ENCODE results near the gene ADAMTSL4.

Gene ADAMTSL4
- total RNA-seq, result 0.12 to 0.54 (median 0.31) reads per million in 4 donors

- DNase-seq, result peak in 1 of 5 donors; percentile 47
Measured at GRCh38 chr1:150548632-150549495, at the start of gene ADAMTSL4. Gene ADAMTSL4, plus strand, starts transcription at chr1:150549408. Its CDS starts 2,881 bp downstream, at chr1:150552289.

- DNase-seq, result no peak
Measured at GRCh38 chr1:150505431-150505830, 43.8 kb upstream of the ADAMTSL4 start.

DNA sequence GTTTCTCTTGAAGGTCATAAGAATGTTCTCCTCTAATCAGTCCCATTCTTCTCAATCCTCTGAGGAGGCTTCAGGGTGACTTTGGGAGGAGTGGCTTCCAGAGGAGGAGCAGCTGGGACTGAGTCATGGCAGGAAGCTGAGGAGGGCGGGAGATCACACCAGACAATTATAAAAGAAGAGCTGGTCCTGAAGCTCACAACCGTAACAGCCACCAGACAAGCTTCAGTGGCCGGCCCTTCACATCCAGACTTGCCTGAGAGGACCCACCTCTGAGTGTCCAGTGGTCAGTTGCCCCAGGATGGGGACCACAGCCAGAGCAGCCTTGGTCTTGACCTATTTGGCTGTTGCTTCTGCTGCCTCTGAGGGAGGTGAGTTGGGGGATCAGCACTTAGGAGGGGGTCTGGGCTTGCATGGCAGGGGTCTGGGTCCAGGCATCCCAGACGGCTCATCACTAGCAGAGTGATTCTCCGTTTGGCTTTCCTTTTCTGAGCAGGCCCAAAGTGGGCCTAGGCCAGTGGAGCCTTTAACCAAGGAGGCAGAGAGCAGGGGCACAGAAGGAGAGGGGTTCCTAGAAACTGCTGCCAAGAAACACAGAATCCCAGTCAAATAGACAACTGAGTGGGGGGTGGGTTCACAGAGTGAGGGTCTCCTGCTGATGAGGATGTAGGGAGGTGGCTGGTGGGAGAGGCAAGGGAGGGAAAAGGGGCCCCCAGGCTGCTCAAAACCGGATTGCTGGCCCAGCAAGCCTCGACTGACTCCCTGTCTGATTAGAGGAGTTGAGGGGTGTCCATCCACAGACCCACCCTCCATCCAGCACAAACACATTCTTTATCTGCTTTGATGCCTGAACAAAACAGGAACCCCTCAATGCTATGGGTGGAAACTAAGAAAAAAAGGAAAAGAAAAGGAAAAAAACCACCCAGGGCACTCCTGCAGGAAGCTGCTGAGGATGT is 41.0 kb upstream of the ADAMTSL4 start, which contains the start of gene ECM1:
ECM1 (plus strand) TSS at position 198 of the 953 bp plus-strand sequence; CDS start at position 299, 101 bp downstream.
- no peak for DNase-seq

DNA sequence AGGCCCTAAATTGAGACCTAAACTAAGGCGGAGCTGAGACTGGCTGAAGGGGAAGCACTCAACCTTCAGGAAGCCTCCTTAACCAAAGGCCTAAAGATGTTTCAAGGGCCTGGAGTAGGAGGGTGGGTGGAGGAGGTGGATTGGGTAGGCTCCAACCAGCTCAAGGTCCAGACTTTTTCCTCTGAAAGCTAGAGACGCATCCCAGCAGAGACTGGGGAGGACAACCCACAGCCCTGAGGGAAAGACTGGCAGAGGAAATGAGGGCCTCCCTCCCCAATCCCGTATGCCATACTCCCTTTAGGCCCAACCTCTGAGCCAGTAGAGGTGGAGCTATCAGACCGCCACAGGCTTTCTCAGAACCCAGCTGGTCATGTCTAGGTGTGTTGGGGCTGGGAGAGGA is 40.2 kb upstream of the ADAMTSL4 start:
- DNase-seq, result no peak

- DNase-seq, result no peak
Measured at GRCh38 chr1:150511551-150511950, 37.7 kb upstream of the ADAMTSL4 start.

DNA sequence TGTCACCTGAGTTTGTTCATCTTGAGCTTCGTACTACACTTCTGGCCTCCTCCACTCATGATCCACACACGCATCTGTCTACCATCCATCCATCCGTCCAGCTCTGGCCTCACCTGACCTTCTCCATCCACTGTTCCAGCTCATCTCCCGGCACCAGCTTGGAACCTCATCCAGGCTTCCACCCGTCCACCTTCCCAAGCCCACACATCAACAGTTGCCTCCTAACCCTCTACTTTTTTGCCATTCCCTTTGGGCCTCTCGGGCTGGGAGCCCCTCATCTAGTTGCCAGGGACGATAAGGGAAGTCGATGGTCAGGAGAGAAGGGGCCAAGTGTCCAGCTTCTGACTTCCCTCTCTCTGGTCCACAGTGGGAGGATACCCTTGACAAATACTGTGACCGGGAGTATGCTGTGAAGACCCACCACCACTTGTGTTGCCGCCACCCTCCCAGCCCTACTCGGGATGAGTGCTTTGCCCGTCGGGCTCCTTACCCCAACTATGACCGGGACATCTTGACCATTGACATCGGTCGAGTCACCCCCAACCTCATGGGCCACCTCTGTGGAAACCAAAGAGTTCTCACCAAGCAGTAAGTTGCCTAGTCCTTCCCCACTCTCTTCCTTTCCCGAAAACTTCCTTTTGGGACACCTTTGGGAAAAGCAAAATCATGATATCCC is 37.1 kb upstream of the ADAMTSL4 start:
- no peak for DNase-seq

DNA sequence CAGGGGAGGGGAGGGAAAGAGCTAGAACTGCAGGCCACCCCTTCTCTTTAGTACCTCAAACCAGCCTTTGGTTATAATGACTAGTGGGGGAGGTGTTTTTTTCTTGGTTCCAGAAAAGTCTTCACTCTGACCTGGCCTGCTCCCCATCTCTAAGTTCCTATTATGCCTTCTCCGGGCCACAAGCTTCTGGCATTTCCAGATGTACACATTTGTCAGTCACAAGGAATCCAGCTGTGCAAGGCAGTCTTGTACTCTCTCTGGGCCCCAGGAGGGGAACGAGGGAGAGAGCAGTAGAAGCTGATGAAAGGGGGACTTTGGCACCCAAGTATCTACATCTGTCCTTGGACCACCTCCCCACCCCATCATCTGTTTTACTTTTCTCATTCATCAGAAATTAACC is 36.4 kb upstream of the ADAMTSL4 start:
- DNase-seq, result no peak

DNA sequence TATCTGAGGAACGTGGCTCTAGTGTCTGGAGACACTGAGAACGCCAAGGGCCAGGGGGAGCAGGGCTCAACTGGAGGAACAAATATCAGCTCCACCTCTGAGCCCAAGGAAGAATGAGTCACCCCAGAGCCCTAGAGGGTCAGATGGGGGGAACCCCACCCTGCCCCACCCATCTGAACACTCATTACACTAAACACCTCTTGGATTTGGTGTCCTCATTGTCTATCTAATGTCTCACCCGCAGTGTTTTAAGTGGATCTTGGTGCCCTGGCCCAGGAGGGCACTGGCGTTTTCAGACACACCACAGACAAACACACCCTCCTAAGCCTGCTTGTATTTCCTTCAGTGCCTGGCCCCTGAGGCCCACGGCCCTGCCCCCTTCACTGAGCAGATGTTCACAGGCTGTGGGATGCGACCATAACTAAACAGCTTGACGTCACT is 35.8 kb upstream of the ADAMTSL4 start:
- DNase-seq, result no peak

DNA sequence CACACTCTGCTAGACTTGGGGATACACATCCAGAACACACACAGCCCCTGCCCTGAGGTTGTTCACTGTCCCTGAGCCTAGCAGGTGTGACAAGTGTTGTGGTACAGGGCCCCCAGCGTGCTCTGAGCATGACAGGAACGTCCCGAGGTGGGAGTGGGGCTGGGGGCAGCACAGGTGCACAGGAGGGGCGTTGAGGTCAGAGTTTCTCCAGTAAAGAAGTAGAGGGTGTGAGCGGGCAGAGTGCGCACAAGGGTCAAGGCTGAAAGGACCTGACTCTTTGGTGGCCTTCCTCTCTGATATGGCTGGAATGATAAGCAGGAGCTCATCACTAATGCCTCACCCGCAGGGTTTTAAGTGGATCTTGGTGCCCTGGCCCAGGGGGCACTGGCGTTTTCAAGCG is 34.9 kb upstream of the ADAMTSL4 start:
- DNase-seq, result no peak

GRCh38 chr1:150514913-150515327 is 34.3 kb upstream of the ADAMTSL4 start:
- no peak for DNase-seq

DNA sequence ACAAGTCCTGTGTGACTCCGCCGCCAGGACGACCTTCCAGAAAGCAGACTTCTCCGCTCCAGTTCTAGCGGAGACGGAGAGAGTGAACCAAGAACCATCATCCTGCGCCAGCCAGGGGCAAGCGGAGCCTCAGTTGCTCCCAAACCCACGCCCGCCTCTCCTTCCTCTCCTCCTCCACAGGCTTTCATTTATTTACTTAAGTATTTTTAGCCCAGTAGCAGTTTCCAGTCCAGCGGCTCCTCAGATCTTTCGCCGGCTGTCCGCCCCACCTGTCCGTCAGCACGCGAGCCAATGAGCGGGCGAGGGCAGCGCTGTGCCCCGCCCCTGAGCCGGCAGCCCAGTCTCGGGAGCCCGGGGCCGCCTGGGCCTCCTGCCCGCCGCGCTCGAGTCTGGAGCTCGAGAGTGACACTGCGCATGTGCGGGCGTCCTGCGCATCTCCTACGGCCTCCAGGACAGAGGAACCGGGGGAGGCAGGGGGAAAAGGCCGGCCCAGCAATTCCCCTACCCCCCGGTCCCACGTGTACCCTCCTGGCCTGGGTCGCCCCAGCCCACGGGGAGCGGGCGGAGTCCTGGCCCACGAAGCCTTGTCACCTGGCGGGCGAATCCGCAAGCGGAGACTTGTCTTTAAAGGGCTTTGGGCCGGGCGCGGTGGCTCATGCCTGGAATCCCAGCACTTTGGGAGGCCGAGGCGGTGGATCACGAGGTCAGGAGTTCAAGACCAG is 33.7 kb upstream of the ADAMTSL4 start, which contains the start of gene FALEC:
FALEC (plus strand) TSS at position 425 of the 722 bp plus-strand sequence.
- DNase-seq, result peak; percentile 85 to 94 (median 87)

GRCh38 chr1:150516050-150516591 is 33.1 kb upstream of the ADAMTSL4 start:
- DNase-seq, result no peak

GRCh38 chr1:150516616-150517015 is 32.6 kb upstream of the ADAMTSL4 start:
- DNase-seq, result peak in 1 of 5 donors; percentile 29

DNA sequence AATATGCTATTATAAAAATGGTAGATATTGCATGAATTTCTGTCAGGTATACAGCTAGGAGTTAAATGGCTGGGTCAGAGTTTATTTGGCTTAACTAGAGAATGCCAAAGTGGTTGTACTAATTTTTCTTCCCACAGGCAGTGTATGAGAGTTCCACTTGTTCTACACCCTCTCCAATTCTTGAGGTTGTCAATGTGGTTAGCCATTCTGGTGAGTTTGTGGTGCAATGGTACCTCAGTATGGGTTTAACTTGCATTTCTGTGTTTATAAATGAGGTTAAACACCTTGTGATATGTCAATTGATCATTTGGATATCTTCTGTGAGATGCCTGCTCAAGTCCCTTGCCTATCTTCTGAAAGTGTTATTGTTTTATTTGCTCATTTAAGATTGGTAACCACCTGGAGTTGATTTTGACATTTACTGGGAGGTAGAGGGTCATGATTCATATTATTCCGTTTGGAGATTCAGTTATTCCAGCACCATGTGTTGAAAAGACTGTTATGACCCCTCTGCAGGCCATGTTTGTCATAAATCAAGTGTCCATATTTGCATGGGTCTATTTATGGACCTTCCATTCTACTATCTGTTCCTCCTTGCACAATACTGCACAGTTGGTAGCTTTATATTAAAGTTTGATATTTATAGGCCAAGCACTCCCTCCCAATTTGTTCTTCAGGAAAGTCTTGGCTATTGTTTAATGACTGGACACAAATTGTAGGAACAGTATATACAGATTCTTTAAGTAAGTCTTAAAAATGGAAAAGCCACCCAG is 27.8 kb upstream of the ADAMTSL4 start:
- DNase-seq, result no peak

DNA sequence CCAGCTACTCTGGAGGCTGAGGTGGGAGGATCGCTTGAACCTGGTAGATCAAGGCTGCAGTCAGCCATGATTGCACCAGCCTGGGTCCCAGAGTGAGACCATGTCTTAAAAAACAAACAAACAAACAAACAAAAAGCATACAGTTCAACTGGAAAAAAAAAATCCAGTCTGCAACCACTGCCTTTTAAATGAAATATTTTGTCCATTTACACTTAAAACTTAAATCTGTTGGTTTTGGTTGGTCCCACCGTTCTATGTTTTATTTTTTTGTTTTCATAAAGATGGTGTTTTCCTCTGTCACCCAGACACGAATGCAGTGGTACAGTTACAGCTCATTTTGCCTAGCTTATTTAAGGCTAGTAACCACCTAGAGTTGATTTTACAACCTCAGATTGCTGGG is 23.9 kb upstream of the ADAMTSL4 start:
- DNase-seq, result no peak

DNA sequence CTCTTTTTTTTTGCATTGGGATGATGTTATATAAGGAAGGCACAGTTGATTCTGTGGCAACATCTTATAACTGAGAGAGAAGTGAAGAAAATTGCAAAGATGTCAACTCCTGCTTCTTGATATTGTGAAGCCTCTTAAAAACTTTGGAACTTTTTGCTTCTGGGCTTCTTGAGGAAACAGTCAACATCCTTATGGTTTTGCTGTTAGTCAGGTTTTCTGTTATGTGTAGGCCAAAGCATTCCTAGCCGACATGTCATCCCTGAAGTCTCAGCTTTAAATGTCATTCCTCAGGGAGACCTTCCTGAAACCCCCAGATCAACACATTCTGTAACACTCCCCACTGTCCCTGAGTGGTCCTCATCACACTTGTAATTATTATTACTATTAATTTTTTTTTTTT is 21.0 kb upstream of the ADAMTSL4 start:
- no peak for DNase-seq

GRCh38 chr1:150529017-150529416 is 20.2 kb upstream of the ADAMTSL4 start:
- DNase-seq, result no peak

DNA sequence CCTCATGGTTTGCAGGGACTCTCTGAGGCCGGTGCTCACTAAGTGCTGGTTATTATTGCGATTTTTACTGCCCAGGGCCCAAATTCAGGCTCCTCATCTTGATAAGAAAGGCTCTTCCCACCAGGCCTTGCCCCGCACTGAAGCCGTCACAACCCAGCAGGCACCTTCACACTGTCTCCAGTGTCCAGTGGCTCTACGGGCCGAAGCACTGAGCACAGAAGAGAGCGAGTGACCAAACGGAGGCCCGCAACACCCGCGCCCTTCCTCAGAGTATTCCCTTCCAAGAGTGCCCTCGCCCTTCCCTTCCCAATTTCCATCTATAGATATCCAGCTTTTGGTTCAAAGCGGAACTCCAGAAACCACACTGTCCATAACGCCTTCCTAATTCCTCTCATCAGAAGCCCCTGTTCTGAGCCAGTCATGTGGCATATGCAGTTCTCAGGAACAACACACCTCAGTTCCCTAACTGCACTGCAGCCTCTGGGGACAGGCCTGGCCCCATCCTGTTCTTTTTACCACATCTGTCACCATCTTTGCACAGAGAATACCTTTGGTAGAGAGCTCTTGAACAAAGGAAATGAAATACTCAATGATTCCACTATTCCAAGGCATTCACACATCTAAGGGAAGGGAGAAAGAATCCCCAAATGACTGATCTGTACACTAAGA is 18.6 kb upstream of the ADAMTSL4 start:
- DNase-seq, result no peak

DNA sequence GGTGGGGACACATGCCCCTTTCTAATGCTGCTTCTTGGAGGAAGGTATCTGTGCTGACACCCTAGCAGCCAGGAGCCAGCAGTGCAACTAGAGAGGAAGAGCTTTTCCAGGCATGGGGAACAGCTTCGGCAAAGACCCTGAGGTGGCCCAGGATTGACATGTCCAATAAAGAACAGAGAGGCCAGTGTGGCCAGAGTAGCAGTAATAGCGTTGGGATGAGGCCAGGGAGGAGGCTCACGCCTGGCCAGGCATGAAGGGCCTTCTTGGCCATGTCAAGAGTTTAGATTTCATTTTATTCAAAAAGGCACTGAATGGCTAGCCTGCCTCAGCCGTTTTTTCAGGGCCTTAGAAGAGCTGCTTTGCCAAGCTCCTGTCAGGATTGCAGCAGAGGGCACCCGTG is 16.3 kb upstream of the ADAMTSL4 start:
- DNase-seq, result no peak

DNA sequence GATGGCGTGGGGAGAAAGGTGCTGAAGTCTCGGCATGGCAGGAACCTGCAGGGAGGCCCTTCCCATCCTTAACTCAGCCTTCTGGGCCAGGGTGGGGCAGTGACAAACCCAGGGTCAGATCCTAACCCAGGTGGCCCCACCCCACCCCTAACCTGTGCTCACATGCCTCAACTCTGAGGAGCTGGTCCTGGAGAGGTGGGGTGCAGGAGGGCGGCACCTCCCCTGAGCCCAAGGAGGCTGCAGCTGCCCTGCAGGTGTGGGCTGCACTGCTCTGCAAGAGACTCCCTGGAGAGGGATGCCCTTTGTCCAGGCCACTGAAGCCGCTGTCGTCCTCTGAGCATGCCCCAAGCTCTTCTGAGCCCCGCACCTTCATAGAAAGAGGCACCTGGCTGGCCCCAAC is 15.2 kb upstream of the ADAMTSL4 start:
- no peak for DNase-seq
